GM12891 (cell line): Measurements from ENCODE around the gene RNF144A.

Experiments used
- PAX5 ChIP-seq: IDR thresholded peaks from 2 replicates; pipeline ENCODE4 v1.6.1; 2011; ENCODE audit warnings: low read length, moderate library complexity, mild to moderate bottlenecking; ENCODE audit not compliant: insufficient read depth, severe bottlenecking
- POLR2A ChIP-seq: IDR thresholded peaks from 2 replicates; pipeline ENCODE4 v1.6.1; 2011; ENCODE audit warnings: low read depth, low read length, control low read depth
- POLR2AphosphoS5 ChIP-seq: IDR thresholded peaks from 2 replicates; pipeline ENCODE4 v1.6.1; 2011; ENCODE audit warnings: low read depth, low read length, control low read depth
- POU2F2 ChIP-seq: IDR thresholded peaks from 2 replicates; pipeline ENCODE4 v1.6.1; 2011; ENCODE audit warnings: low read depth, mild to moderate bottlenecking, control low read depth, low read length, moderate library complexity
- TAF1 ChIP-seq: IDR thresholded peaks from 2 replicates; pipeline ENCODE4 v1.6.1; 2011; ENCODE audit warnings: low read depth, low read length, control low read depth

DNA sequence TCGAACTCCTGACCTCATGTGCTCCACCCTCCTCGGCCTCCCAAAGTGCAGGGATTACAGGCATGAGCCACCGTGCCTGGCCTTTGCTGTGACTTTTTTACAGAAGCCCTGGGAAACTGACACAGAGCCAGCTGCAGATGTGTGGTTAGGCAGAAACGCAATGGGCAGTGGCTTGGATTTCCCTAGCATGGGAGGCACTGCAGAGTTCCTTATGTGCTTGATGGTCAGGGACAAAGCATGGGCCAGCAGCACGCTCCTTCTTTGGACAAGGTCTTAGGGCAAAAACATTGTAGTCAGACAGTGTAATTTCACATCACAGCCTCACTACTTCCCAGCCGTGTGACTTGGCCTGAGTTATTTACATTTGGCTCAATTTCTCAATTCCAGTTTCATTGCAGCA lies 153.9 kb downstream of the RNF144A start:
- TF ChIP-seq POLR2A = no peak
- no peak for TF ChIP-seq TAF1
- TF ChIP-seq POLR2AphosphoS5 = no peak
- no peak for TF ChIP-seq PAX5
- no peak for TF ChIP-seq POU2F2
